Measurements from ENCODE around the gene TTC3. TPM values are rescaled to one million over a fixed set of nuclear protein-coding genes. Genes with fewer than 3 reads are reported as not detected.

TTC3 gene
- total and polyA plus RNA-seq, 10 of the 15 experiments (the other 5 are each of a cell fraction or from before 2014, with no cell fraction given) = 23.1 to 94.9 (median 72.7) TPM

DNA sequence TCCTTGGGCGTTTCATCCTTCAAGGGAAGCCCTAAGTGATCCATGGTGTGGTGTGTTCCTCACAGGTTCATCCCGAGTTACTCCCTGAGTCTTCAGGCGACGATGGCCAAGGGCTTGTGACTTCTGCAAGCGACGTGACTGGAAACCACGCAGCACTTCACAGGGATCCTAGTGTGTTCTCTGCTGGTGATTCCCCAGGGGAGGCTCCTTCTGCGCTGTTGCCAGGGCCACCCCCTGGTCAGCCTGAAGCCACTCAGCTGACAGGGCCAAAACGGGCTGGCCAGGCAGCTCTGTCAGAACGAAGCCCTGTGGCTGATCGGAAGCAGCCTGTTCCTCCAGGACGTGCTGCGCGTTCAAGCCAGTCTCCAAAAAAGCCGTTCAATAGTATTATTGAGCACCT lies 122.6 kb downstream of the TTC3 start:
- intact Hi-C loops (cut with micrococcal nuclease; ENCODE audit: unreplicated experiment) (no loop called here), in situ Hi-C loops (cut with MboI) (no loop called here)
- FAIRE-seq (no peak), DNase-seq (ENCODE audit: low read depth, low spot score) (no peak), ATAC-seq (no peak)
- H4K20me1 ChIP-seq (ENCODE audit: control insufficient read depth, insufficient read depth) = no peaks in the 10 kb centered on the region
- H3K9ac ChIP-seq (ENCODE audit: control insufficient read depth, insufficient read depth, low read length) = no peak overlapping the region
- RAD21 ChIA-PET (ENCODE audit: unreplicated experiment) = no interaction called here
- SMC1A ChIA-PET (ENCODE audit: uncharacterized antibody, unreplicated experiment) = interaction anchor here (0.5 kb wide), 1 partner anchor 1723 kb away, joined by 3 read pairs; no protein-coding TSS in a partner anchor
- H3K36me3 ChIP-seq (ENCODE audit: control insufficient read depth in 2 of 2, insufficient read depth in 2 of 2, low read length in 1 of 2) = peaks cover 7 to 23% of the 10 kb centered on the region in 2 experiments
- H3K27ac ChIP-seq (ENCODE audit: control insufficient read depth, insufficient read depth) = no peak overlapping the region
- TF ChIP-seq MTA3 (IDR thresholded peaks at IDR 0.05; ENCODE audit: borderline replicate concordance, low read length) (no peak), TCF3 (IDR thresholded peaks at IDR 0.05; ENCODE audit: borderline replicate concordance, insufficient read depth, low read depth, low read length) (no peak), SMARCA5 (IDR thresholded peaks at IDR 0.05) (no peak)
- TF ChIP-seq, protein P1, sequence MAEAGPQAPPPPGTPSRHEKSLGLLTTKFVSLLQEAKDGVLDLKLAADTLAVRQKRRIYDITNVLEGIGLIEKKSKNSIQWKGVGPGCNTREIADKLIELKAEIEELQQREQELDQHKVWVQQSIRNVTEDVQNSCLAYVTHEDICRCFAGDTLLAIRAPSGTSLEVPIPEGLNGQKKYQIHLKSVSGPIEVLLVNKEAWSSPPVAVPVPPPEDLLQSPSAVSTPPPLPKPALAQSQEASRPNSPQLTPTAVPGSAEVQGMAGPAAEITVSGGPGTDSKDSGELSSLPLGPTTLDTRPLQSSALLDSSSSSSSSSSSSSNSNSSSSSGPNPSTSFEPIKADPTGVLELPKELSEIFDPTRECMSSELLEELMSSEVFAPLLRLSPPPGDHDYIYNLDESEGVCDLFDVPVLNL (IDR thresholded peaks at IDR 0.05; ENCODE audit: low read depth, low read length) = no peak
- BruUV-seq (replicated peaks) = no TSS peak
- no peaks in the 10 kb centered on the region for H3K79me2 ChIP-seq (ENCODE audit: control insufficient read depth, insufficient read depth, low read length)
- H3K4me2 ChIP-seq (ENCODE audit: control insufficient read depth, insufficient read depth) = no peak overlapping the region
- H3K4me3 ChIP-seq = no peak overlapping the region
- H3K4me1 ChIP-seq (ENCODE audit: control insufficient read depth, insufficient read depth, low read length) = no peaks in the 10 kb centered on the region
- CTCF ChIA-PET = no interaction called here
- H2AFZ ChIP-seq (ENCODE audit: control insufficient read depth, low read depth, low read length) = no peak overlapping the region
- POLR2A ChIA-PET = no interaction called here
- no peaks in the 10 kb centered on the region for H3K9me3 ChIP-seq (replicated peaks; ENCODE audit: control insufficient read depth, insufficient read depth, low read length)
- 94% methylated on average over 15 of the region's 15 CpGs for WGBS (ENCODE audit: insufficient coverage, insufficient replicate concordance, low lambda C conversion rate, missing lambda C conversion rate)
- H3K27me3 ChIP-seq (replicated peaks in 1 of 2; ENCODE audit: control insufficient read depth in 2 of 2, insufficient read depth in 2 of 2, low read length in 1 of 2) = no peaks in the 10 kb centered on the region

DNA sequence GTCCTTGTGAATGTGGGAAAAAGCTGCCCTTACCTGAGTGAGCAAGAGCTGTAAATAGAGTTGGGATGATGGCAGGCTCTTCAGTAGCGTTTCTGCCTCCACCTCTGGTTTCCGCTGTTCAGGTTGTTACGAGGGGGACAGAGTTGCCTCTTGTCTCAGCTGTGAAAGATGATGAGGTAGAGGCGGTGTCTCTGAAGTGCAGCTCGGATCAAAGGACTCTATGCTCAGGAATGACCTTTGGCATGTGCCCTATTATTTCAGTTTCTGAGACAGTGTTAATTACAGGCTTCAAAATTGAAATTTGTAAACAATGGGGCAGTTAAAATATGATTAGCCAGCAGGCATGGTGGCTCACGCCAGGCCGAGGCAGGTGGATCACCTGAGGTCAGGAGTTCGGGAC lies 123.8 kb downstream of the TTC3 start:
- no peak for FAIRE-seq
- Histone ChIP-seq H3K4me3 (no peak overlapping the region), H3K79me2 (ENCODE audit: control insufficient read depth, insufficient read depth, low read length) (no peaks in the 10 kb centered on the region), H3K27me3 (replicated peaks in 1 of 2; ENCODE audit: control insufficient read depth in 2 of 2, insufficient read depth in 2 of 2, low read length in 1 of 2) (no peaks in the 10 kb centered on the region), H3K9ac (ENCODE audit: control insufficient read depth, insufficient read depth, low read length) (no peak overlapping the region), H3K4me2 (ENCODE audit: control insufficient read depth, insufficient read depth) (no peak overlapping the region), H4K20me1 (ENCODE audit: control insufficient read depth, insufficient read depth) (no peaks in the 10 kb centered on the region), H3K36me3 (ENCODE audit: control insufficient read depth in 2 of 2, insufficient read depth in 2 of 2, low read length in 1 of 2) (peaks cover 13 to 28% of the 10 kb centered on the region in 2 experiments), H3K27ac (ENCODE audit: control insufficient read depth, insufficient read depth) (no peak overlapping the region), H2AFZ (ENCODE audit: control insufficient read depth, low read depth, low read length) (no peak overlapping the region), H3K9me3 (replicated peaks; ENCODE audit: control insufficient read depth, insufficient read depth, low read length) (no peaks in the 10 kb centered on the region), H3K4me1 (ENCODE audit: control insufficient read depth, insufficient read depth, low read length) (no peaks in the 10 kb centered on the region)
- CTCF ChIA-PET = no interaction called here
- WGBS (ENCODE audit: insufficient coverage, insufficient replicate concordance, low lambda C conversion rate, missing lambda C conversion rate) = 92% methylated on average over 8 of the region's 8 CpGs
- intact Hi-C loops (cut with micrococcal nuclease; ENCODE audit: unreplicated experiment) = no loop called here
- in situ Hi-C loops (cut with MboI) = no loop called here
- RAD21 ChIA-PET (ENCODE audit: unreplicated experiment) = no interaction called here
- ATAC-seq = no peak
- POLR2A ChIA-PET = no interaction called here
- SMC1A ChIA-PET (ENCODE audit: uncharacterized antibody, unreplicated experiment) = interaction anchor here (0.7 kb wide), 1 partner anchor 9 kb away, joined by 3 read pairs; no protein-coding TSS in a partner anchor
- no peak for DNase-seq (ENCODE audit: low read depth, low spot score)
- no TSS peak for BruUV-seq (replicated peaks)
- TF ChIP-seq MYB (IDR thresholded peaks at IDR 0.05; ENCODE audit: borderline replicate concordance, low read depth, low read length) (no peak), ZBED1 (IDR thresholded peaks at IDR 0.05; ENCODE audit: borderline replicate concordance) (no peak), KDM1A (IDR thresholded peaks at IDR 0.05; ENCODE audit: borderline replicate concordance) (no peak), ATF7 (IDR thresholded peaks at IDR 0.05; ENCODE audit: low read depth) (no peak), SMARCA5 (IDR thresholded peaks at IDR 0.05) (no peak), CHD2 (IDR thresholded peaks at IDR 0.05; ENCODE audit: borderline replicate concordance, low read depth, low read length) (no peak), NBN (IDR thresholded peaks at IDR 0.05) (no peak), HDAC6 (IDR thresholded peaks at IDR 0.05; ENCODE audit: unreplicated experiment) (no peak), SRF (IDR thresholded peaks at IDR 0.05; ENCODE audit: low read depth in 2 of 2, low read length in 2 of 2) (no peak), NFYB (IDR thresholded peaks at IDR 0.05; ENCODE audit: insufficient read depth, low read depth, low read length) (no peak), MEF2B (IDR thresholded peaks at IDR 0.05; ENCODE audit: partially characterized antibody, poor library complexity, severe bottlenecking) (no peak)
- TF ChIP-seq, protein P2, sequence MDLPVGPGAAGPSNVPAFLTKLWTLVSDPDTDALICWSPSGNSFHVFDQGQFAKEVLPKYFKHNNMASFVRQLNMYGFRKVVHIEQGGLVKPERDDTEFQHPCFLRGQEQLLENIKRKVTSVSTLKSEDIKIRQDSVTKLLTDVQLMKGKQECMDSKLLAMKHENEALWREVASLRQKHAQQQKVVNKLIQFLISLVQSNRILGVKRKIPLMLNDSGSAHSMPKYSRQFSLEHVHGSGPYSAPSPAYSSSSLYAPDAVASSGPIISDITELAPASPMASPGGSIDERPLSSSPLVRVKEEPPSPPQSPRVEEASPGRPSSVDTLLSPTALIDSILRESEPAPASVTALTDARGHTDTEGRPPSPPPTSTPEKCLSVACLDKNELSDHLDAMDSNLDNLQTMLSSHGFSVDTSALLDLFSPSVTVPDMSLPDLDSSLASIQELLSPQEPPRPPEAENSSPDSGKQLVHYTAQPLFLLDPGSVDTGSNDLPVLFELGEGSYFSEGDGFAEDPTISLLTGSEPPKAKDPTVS (IDR thresholded peaks at IDR 0.05; ENCODE audit: low read depth, low read length) = no peak
- TF ChIP-seq, protein P3, sequence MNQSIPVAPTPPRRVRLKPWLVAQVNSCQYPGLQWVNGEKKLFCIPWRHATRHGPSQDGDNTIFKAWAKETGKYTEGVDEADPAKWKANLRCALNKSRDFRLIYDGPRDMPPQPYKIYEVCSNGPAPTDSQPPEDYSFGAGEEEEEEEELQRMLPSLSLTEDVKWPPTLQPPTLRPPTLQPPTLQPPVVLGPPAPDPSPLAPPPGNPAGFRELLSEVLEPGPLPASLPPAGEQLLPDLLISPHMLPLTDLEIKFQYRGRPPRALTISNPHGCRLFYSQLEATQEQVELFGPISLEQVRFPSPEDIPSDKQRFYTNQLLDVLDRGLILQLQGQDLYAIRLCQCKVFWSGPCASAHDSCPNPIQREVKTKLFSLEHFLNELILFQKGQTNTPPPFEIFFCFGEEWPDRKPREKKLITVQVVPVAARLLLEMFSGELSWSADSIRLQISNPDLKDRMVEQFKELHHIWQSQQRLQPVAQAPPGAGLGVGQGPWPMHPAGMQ (IDR thresholded peaks at IDR 0.05; ENCODE audit: borderline replicate concordance) = no peak

Data from GM12878 (cell line).